ENCODE data around the gene SHF.
A peak's percentile ranks its signal among the peaks of the same experiment; 100 is the strongest.

The SHF gene

GRCh38 chr15:45167631-45168205 is 20.0 kb downstream of the SHF start:
- peak overlapping the region; percentile 99 for H3K4me2 ChIP-seq (ENCODE audit: low read length)
- H3K27ac ChIP-seq (ENCODE audit: low read length), result no peak overlapping the region
- H3K9ac ChIP-seq (ENCODE audit: low read length), result peak overlapping the region; percentile 100; the same call in 1 of the 2 replicates
- no peaks in the 10 kb centered on the region for H3K9me3 ChIP-seq (ENCODE audit: insufficient read depth, low read length)
- H3K36me3 ChIP-seq (replicated peaks; ENCODE audit: low read depth, low read length), result no peaks in the 10 kb centered on the region
- H3K4me3 ChIP-seq (ENCODE audit: low read length), result peak overlapping the region; percentile 99
- H3K27me3 ChIP-seq (ENCODE audit: low read depth, low read length), result no peaks in the 10 kb centered on the region
- H2AFZ ChIP-seq (ENCODE audit: low read depth, low read length), result no peak overlapping the region
- peaks cover 22% of the 10 kb centered on the region for H3K4me1 ChIP-seq (ENCODE audit: low read length)
- peaks cover 11% of the 10 kb centered on the region for H3K79me2 ChIP-seq (ENCODE audit: low read length)
- H4K20me1 ChIP-seq (ENCODE audit: insufficient read depth, low read length), result no peaks in the 10 kb centered on the region
- TF ChIP-seq, protein P1, sequence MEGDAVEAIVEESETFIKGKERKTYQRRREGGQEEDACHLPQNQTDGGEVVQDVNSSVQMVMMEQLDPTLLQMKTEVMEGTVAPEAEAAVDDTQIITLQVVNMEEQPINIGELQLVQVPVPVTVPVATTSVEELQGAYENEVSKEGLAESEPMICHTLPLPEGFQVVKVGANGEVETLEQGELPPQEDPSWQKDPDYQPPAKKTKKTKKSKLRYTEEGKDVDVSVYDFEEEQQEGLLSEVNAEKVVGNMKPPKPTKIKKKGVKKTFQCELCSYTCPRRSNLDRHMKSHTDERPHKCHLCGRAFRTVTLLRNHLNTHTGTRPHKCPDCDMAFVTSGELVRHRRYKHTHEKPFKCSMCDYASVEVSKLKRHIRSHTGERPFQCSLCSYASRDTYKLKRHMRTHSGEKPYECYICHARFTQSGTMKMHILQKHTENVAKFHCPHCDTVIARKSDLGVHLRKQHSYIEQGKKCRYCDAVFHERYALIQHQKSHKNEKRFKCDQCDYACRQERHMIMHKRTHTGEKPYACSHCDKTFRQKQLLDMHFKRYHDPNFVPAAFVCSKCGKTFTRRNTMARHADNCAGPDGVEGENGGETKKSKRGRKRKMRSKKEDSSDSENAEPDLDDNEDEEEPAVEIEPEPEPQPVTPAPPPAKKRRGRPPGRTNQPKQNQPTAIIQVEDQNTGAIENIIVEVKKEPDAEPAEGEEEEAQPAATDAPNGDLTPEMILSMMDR (IDR thresholded peaks at IDR 0.05; ENCODE audit: low read depth, low read length), result no peak

- H3K9me3 ChIP-seq (ENCODE audit: insufficient read depth, low read length), result no peaks in the 10 kb centered on the region
- peaks cover 22% of the 10 kb centered on the region for H3K4me1 ChIP-seq (ENCODE audit: low read length)
- TF ChIP-seq, protein P1 (IDR thresholded peaks at IDR 0.05; ENCODE audit: low read depth, low read length), result peak; percentile 59
- no peak for TF ChIP-seq EZH2phosphoT487 (IDR thresholded peaks at IDR 0.05; ENCODE audit: low read depth)
- peaks cover 11% of the 10 kb centered on the region for H3K79me2 ChIP-seq (ENCODE audit: low read length)
- peak overlapping the region; percentile 92 for H2AFZ ChIP-seq (ENCODE audit: low read depth, low read length)
- H3K9ac ChIP-seq (ENCODE audit: low read length), result peak overlapping the region; percentile 100
- H3K4me2 ChIP-seq (ENCODE audit: low read length), result peak overlapping the region; percentile 99
- peak overlapping the region; percentile 62 for H3K27ac ChIP-seq (ENCODE audit: low read length)
- H3K4me3 ChIP-seq (ENCODE audit: low read length), result peak overlapping the region; percentile 99
- H3K27me3 ChIP-seq (ENCODE audit: low read depth, low read length), result no peaks in the 10 kb centered on the region
- no peaks in the 10 kb centered on the region for H4K20me1 ChIP-seq (ENCODE audit: insufficient read depth, low read length)
- no peaks in the 10 kb centered on the region for H3K36me3 ChIP-seq (replicated peaks; ENCODE audit: low read depth, low read length)
Measured at GRCh38 chr15:45166834-45167630, 20.7 kb downstream of the SHF start.

DNA sequence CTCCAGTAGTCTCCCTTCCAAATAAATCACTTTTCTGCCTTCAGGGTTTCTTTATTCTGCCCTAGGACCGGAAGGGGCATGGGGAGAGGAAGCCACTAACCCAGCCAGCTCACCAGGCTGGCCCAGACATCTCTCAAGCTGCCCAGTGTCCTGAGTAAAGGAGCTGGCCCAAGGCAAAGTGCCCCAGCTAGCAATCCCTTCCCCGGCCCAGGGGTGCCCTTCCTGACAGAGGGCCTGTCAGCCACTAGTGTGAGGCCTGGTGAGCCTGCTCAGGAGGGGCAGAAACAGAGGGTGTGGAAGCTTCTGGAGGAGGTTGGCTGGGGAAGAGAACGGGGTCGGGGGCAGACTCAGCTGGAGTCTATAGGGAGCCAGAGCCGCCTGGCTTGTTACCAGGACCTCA is 22.2 kb downstream of the SHF start:
- H3K4me1 ChIP-seq (ENCODE audit: low read length), result peaks cover 22% of the 10 kb centered on the region
- no peak overlapping the region for H3K27ac ChIP-seq (ENCODE audit: low read length)
- H3K36me3 ChIP-seq (replicated peaks; ENCODE audit: low read depth, low read length), result no peaks in the 10 kb centered on the region
- no peaks in the 10 kb centered on the region for H3K27me3 ChIP-seq (ENCODE audit: low read depth, low read length)
- H3K4me3 ChIP-seq (ENCODE audit: low read length), result no peak overlapping the region
- H3K9ac ChIP-seq (ENCODE audit: low read length), result peak overlapping the region; percentile 100; the same call in 1 of the 2 replicates
- H3K4me2 ChIP-seq (ENCODE audit: low read length), result 0 out of 2 replicates have a peak overlapping the region, but pooled peaks have one; percentile 99
- no peaks in the 10 kb centered on the region for H4K20me1 ChIP-seq (ENCODE audit: insufficient read depth, low read length)
- no peaks in the 10 kb centered on the region for H3K9me3 ChIP-seq (ENCODE audit: insufficient read depth, low read length)
- TF ChIP-seq, protein P1 (IDR thresholded peaks at IDR 0.05; ENCODE audit: low read depth, low read length), result no peak
- TF ChIP-seq EZH2phosphoT487 (IDR thresholded peaks at IDR 0.05; ENCODE audit: low read depth), result no peak
- no peak overlapping the region for H2AFZ ChIP-seq (ENCODE audit: low read depth, low read length)
- peaks cover 11% of the 10 kb centered on the region for H3K79me2 ChIP-seq (ENCODE audit: low read length)

DNA sequence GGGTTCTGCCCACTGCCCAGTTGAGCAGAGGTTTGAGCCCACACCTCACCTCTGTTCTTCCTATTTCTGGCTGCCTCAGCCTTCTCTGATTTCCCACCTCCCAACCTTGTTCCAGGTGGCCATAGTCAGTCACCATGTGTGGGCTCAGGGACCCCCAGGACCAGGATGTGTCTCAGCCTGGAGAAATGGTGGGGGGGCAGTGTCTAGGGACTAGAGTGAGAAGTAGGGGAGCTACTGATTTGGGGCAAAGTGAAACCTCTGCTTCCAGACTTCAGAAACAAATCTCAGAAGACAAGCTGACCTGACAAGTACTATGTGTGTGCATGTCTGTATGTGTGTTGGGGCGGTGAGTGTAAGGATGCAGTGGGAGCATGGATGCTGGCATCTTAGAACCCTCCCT is 22.9 kb downstream of the SHF start:
- Histone ChIP-seq H4K20me1 (ENCODE audit: insufficient read depth, low read length) (no peaks in the 10 kb centered on the region), H3K4me2 (ENCODE audit: low read length) (no peak overlapping the region), H3K4me1 (ENCODE audit: low read length) (peaks cover 19% of the 10 kb centered on the region), H3K27me3 (ENCODE audit: low read depth, low read length) (no peaks in the 10 kb centered on the region), H3K9ac (ENCODE audit: low read length) (no peak overlapping the region), H3K9me3 (ENCODE audit: insufficient read depth, low read length) (no peaks in the 10 kb centered on the region), H3K79me2 (ENCODE audit: low read length) (peaks cover 11% of the 10 kb centered on the region), H2AFZ (ENCODE audit: low read depth, low read length) (no peak overlapping the region), H3K4me3 (ENCODE audit: low read length) (no peak overlapping the region), H3K27ac (ENCODE audit: low read length) (no peak overlapping the region), H3K36me3 (replicated peaks; ENCODE audit: low read depth, low read length) (no peaks in the 10 kb centered on the region)
- TF ChIP-seq EZH2phosphoT487 (IDR thresholded peaks at IDR 0.05; ENCODE audit: low read depth), result no peak
